ENCODE data around the gene HEYL. TPM values are rescaled to one million over a fixed set of nuclear protein-coding genes. Genes with fewer than 3 reads are reported as not detected.

HEYL gene
- total RNA-seq, 1 donor from 2014 or later = not detected

DNA sequence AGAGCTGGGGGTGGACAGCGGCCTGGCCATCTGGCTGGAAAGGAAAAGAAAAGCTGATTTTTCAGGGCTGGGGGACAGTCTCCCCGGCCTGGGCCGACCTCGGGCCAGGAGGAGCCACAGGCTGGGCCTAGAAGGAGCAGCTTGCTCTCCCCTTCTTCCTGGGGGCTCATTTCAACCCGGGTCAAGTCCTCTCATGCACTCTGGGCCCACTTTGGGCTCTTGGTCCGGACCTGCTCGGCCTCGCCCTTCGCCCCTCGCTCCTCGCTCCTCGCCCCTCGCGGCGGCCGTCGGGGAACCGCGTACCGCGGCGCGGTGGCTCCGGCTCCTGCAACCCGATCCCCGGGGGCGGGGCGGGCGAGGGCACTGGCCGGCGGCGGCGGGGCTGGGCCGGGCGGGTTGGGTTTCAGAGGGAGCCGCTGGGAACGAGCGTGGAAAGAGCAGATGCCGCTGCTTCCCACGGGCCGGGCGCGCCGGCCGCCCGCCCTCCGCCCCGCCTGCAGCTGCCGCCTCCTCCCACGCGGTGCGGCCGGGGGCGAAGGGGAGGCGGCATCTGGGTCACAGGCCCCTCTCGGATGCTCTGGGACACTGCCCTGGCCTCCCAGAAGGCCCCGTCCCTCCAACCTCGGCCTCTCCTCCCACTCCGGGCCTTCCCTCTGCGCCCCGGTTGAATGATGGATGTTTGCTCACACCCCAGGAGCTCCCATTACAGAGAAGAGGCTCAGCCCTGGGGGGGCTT, 6.6 kb downstream of the HEYL start:
- TF ChIP-seq, protein P1, sequence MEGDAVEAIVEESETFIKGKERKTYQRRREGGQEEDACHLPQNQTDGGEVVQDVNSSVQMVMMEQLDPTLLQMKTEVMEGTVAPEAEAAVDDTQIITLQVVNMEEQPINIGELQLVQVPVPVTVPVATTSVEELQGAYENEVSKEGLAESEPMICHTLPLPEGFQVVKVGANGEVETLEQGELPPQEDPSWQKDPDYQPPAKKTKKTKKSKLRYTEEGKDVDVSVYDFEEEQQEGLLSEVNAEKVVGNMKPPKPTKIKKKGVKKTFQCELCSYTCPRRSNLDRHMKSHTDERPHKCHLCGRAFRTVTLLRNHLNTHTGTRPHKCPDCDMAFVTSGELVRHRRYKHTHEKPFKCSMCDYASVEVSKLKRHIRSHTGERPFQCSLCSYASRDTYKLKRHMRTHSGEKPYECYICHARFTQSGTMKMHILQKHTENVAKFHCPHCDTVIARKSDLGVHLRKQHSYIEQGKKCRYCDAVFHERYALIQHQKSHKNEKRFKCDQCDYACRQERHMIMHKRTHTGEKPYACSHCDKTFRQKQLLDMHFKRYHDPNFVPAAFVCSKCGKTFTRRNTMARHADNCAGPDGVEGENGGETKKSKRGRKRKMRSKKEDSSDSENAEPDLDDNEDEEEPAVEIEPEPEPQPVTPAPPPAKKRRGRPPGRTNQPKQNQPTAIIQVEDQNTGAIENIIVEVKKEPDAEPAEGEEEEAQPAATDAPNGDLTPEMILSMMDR (IDR thresholded peaks at IDR 0.05; ENCODE audit: insufficient read depth, low read length, severe bottlenecking) = no peak
- no peak for DNase-seq (ENCODE audit: low read depth)
- no peak overlapping the region for H3K4me3 ChIP-seq (ENCODE audit: low read depth, low read length)

DNA sequence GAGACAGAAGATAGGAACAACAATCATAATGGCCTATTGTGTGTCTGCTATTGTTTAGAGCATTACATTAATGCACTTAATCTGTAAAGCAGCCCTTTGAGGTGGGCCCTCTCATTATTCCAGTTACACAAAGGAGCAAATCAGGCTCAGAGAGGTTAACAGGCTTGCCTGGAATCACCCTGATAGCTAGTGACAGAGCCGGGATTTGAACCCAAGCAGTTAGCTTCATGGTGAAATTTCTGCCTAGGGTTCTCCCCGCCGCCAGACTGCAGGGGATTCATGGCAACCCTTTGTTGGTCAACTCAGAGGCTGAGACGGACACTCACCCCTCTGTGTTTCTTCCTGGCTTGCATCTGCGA, 7.1 kb downstream of the HEYL start:
- FAIRE-seq (no peak), DNase-seq (ENCODE audit: low read depth) (no peak)
- H3K36me3 ChIP-seq (ENCODE audit: control insufficient read depth, insufficient read depth, low read length) = no peaks in the 10 kb centered on the region
- H3K4me3 ChIP-seq (ENCODE audit: low read depth, low read length) = no peak overlapping the region
- H3K27me3 ChIP-seq (ENCODE audit: control insufficient read depth, insufficient read depth, low read length) = peaks cover 31% of the 10 kb centered on the region
- TF ChIP-seq, protein P1 (IDR thresholded peaks at IDR 0.05; ENCODE audit: insufficient read depth, low read length, severe bottlenecking) = no peak

More for the DNA sequence above, 6.6 kb downstream of the HEYL start:
- Histone ChIP-seq H3K36me3 (ENCODE audit: control insufficient read depth, insufficient read depth, low read length) (no peaks in the 10 kb centered on the region), H3K27me3 (ENCODE audit: control insufficient read depth, insufficient read depth, low read length) (peaks cover 30% of the 10 kb centered on the region)
- no peak for FAIRE-seq

DNA sequence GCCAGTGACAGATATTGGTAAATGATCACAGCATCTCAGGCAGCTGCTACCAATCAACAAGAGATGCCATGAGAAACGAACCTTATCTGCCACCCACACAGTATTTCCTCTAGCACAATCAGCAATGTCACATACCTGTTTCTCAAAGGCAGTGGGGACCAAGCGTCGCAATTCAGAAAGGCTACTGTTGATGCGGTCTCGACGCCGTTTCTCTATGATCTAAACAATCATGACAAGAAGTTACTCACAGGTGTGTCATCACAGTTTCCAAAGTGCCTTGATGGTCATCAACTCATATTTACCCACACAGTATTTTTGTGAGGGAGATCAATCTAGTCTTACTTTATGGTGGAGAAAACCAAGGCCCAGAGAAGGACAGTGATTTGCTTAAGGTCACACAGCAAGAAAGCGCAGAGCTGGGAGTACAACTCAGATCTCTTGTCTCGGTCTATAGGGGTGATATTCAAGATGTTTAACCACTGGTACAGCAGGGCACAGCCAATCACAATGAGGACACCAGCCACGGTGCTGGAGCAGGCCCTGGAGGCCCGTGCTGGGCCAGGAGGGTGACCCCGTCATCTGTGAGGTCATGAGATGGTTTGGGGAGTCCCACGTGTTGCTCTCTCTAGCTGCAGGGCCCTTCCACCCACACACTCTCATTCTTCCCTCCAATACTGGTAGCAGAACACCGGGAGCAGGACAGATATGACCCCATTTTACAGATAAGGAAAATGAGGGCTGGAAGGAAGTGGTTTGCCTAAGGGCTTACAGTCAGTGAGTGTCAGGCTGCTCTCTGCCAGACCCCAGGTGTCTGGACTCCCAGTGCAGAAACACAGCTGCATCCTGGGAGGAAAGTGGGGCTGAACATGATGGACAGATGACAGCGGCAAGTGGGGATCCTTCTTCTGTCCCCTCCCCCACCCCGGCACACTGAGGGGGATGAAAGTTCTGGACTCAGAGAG, 7.8 kb downstream of the HEYL start:
- no peaks in the 10 kb centered on the region for H3K36me3 ChIP-seq (ENCODE audit: control insufficient read depth, insufficient read depth, low read length)
- DNase-seq (ENCODE audit: low read depth) (peak; percentile 33), FAIRE-seq (no peak)
- H3K27me3 ChIP-seq (ENCODE audit: control insufficient read depth, insufficient read depth, low read length) = peaks cover 31% of the 10 kb centered on the region
- TF ChIP-seq, protein P1 (IDR thresholded peaks at IDR 0.05; ENCODE audit: insufficient read depth, low read length, severe bottlenecking) = no peak
- H3K4me3 ChIP-seq (ENCODE audit: low read depth, low read length) = no peak overlapping the region

DNA sequence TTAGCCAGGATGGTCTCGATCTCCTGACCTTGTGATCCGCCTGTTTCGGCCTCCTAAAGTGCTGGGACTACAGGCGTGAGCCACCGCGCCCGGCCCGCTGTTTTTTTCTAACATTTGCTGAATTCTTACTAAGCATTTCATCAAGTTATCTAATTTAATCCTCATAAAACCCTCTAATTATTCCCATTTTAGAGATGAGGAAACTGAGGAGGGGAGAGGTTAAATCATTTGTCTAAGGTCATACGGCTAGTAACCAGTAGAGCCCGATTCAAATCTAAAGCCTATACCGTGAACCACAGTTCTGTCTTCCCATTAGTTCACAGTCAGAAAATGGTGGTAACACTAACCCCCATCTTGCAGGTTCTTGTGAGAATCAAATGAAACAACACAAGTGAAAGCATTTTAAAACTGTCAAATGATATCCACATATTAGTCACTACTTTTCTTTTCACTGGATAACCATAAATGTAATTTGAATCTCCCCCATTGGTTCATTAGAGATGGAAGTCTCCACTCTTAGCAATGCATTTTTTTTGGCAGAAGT, 10.6 kb downstream of the HEYL start:
- no peaks in the 10 kb centered on the region for H3K36me3 ChIP-seq (ENCODE audit: control insufficient read depth, insufficient read depth, low read length)
- TF ChIP-seq, protein P1 (IDR thresholded peaks at IDR 0.05; ENCODE audit: insufficient read depth, low read length, severe bottlenecking) = no peak
- FAIRE-seq (no peak), DNase-seq (ENCODE audit: low read depth) (no peak)
- no peak overlapping the region for H3K4me3 ChIP-seq (ENCODE audit: low read depth, low read length)
- peaks cover 36% of the 10 kb centered on the region for H3K27me3 ChIP-seq (ENCODE audit: control insufficient read depth, insufficient read depth, low read length)

DNA sequence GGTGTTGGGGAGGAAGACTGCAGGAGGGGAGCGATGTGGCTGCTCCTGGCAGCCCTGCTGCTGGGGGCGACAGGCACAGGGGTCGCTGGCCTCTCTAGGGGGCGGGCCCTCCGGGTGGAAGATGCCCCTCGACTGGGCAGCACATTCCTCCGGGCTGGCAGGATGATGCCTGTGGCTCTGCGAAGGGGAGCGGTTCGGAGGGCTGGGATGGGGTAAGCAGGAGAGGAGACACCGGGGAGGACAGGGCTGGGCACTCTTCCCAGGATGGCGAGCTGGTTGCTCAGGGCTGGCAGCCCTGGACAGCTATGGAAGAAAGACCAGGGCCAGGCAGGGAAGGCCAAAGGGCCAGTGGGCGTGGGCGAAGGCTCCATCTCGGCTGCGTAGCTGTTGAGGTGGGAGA, 12.8 kb downstream of the HEYL start:
- FAIRE-seq (no peak), DNase-seq (ENCODE audit: low read depth) (no peak)
- H3K4me3 ChIP-seq (ENCODE audit: low read depth, low read length) = no peak overlapping the region
- TF ChIP-seq, protein P1 (IDR thresholded peaks at IDR 0.05; ENCODE audit: insufficient read depth, low read length, severe bottlenecking) = no peak
- no peaks in the 10 kb centered on the region for H3K36me3 ChIP-seq (ENCODE audit: control insufficient read depth, insufficient read depth, low read length)
- H3K27me3 ChIP-seq (ENCODE audit: control insufficient read depth, insufficient read depth, low read length) = peaks cover 23% of the 10 kb centered on the region
